ENCODE data around the gene NOC4L.
"Not testable (repeated sequence)": the region's sequence is repeated elsewhere in the genome, so short reads cannot be mapped to it uniquely, and the experiment has no call there.

The NOC4L gene

GRCh38 chr12:132144810-132145168 lies 532 bp downstream of the NOC4L start:
- no peak for DNase-seq

DNA sequence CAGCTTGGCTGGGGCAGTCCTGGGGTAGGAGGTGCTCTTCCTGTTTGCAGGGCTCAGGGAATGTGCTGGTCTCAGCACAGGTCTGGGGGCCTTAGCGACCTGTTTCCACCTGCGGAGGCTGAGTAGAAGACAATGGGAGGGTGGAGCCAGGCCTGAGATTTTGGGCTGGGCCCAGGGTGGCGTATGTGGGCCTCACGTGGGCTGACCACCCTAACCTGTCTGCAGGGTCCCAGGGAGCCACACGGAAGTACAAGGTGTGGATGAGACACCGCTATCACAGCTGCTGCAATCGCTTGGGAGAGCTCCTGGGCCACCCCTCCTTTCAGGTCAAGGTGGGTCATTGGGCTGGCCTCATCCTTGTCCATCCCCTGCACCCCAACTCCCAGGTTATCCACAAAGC lies 1.1 kb downstream of the NOC4L start:
- no peak for DNase-seq

DNA sequence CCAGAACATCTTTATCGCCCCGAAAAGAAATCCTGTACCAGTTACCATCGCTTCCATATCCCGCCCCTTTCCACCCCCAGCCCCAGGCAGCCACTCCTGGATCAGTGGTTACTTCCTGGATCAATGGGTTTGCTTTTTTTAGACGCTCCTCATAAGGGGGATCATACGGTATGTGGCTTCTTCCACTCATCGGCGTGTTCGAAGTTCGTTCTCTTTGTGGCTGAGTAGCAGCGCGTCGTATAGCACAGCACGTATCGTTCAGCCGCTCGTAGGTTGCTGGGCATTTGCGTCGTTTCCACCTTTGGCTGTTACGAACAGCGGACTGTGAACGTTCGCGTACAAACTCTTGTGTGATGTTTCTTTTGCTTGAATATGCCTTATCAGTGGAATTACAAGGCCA lies 1.8 kb downstream of the NOC4L start:
- DNase-seq, result no peak

- DNase-seq, result no peak
Observed at GRCh38 chr12:132146772-132147422, 2.6 kb downstream of the NOC4L start.

DNA sequence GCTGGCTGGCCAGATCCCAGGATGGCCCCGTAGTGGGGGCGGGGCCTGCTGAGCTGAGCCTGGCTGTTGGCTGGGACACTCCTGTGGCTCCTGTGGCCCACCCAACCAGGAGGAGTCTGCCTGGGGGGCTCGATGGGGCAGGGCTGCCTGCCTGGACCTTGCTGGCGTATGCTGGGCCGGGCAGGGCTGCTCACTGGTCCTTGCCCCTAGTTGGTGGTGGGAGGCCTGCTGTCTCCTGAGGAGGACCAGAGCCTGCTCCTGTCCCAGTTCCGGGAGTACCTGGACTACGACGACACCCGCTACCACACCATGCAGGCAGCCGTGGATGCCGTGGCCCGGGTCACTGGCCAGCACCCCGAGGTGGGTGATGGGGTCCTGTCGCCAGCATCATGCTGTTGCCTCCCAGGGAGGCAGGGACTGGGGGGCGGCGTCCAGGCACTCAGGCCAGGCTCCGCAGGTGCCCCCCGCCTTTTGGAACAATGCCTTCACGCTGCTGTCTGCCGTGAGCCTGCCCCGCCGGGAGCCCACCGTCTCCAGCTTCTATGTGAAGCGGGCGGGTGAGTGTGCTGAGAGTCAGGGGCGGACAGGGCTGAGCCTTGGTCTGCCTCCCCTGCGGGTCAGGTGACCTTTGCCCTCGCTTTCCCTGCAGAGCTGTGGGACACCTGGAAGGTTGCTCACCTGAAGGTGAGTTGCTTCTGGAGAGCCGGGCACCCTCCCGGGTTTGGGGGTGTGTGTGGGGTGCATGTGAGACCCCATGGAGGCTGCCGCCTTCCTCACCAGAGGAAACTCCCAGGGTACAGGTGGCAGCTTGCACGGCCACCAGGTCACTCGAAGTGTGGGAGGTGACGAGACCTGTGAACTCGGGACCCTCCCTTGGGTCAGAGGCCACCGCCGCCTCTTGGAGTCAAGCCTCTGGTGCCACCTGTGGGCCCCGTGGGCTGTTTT lies 3.4 kb downstream of the NOC4L start:
- no peak for DNase-seq

DNA sequence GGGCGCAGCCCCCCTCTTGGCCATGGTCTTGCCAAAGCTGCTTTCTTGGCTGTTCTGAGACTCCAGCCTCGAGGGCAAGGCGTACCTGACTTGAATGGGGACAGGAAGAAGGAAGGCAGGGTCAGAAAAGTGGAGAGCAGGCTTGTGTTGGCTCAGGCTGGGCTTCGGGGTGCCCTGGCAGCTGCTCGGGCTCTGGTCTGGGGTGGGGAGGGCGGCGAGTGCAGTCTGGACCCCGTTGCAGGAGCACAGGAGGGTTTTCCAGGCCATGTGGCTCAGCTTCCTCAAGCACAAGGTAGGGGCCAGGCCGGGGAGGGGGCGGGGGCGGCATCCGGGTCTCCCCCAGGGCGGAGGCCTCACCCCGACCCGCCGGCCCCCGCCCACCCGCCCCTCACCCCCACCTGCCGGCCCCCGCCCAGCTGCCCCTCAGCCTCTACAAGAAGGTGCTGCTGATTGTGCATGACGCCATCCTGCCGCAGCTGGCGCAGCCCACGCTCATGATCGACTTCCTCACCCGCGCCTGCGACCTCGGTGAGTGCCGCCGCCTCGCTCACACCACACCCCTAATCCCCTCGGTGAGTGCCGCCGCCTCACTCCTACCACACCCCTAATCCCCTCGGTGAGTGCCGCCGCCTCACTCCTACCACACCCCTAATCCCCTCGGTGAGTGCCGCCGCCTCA lies 4.2 kb downstream of the NOC4L start:
- no peak for DNase-seq

GRCh38 chr12:132149526-132149925 lies 5.3 kb downstream of the NOC4L start:
- DNase-seq, result not testable (repeated sequence)

GRCh38 chr12:132150780-132151144 lies 6.5 kb downstream of the NOC4L start:
- DNase-seq, result no peak

DNA sequence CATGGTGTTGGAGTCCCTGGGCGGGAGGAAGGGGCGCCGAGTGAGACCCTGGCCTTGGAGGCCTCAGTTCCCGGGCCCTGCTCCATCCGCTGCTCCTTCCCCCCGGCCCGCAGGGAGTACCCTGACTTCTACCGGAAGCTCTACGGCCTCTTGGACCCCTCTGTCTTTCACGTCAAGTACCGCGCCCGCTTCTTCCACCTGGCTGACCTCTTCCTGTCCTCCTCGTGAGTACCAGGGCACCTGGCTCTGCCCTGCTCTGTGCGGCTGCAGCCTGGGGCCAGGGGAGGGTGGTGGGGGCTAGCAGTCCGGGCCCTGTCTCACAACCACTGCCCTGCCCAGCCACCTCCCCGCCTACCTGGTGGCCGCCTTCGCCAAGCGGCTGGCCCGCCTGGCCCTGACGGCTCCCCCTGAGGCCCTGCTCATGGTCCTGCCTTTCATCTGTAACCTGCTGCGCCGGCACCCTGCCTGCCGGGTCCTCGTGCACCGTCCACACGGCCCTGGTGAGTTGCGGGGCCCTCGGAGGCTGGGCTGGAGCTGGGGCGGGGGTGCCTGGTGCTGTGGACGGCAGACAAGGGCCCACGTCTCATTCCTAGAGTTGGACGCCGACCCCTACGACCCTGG lies 7.0 kb downstream of the NOC4L start:
- DNase-seq, result no peak

- DNase-seq, result no peak
Observed at GRCh38 chr12:132151766-132152410, 7.6 kb downstream of the NOC4L start.

- no peak for DNase-seq
Observed at GRCh38 chr12:132152411-132152821, 8.2 kb downstream of the NOC4L start.

DNA sequence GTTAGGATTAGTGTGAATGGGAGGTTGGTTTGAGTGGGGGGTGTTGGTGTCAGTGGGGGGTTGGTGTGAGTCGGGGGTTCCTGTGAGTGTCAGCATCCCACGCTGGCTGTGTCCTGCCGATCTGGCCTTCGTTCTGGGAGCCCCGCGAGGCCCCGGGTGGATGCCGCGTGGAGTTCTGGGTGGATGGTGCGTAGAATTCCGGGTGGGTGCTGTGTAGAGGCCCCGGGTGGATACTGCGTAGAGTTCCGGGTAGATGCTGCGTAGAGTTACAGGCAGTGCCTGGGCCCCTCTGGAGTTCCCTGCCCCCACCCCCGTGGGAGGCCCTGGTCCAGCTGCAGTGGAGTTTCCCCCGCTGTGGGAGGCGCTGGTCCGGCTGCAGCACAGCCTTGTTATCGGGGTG lies 8.7 kb downstream of the NOC4L start:
- no peak for DNase-seq

DNA sequence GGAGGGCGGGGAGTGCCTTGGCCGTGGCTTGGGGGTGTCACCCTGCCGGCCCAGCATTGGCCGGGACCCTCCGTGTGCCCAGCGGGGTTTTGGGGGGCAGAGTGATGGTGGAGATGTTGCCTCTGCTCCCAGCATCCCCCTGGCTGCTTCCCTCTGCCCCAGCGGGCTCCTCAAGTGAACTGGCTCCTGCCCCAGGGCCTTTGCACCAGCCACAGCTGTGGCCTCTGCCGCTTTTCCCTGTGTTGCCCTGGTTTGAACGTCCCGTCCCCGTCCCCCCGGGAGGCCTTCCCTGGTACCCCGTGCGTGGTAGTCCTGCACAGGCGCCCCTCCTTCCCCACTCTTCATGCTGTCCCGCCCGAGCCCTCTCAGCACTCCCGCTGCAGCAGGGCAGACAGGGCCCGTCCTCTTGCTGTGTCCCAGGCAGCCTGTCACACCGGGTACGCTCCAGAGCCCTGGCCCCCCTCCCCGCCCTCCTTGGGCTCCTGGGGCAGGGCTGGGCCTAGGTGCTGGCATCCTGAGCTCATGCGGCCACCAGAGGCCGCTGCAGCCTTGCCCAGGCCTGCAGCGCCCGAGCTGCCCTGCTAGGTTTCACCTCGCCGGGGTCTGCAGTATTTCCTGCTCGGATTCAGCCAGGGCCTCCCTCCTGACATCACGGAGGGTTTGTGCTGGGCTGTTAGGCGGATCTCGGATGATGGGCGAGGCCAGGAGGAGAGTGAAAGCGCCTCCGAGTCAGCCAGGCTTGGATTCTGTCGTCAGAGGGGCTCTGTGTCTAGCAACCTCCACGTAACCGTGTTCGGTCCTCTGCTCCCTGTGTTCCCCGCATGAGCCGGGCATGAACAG lies 9.5 kb downstream of the NOC4L start:
- DNase-seq, result peak; percentile 75

- no peak for DNase-seq
Observed at GRCh38 chr12:132154341-132154761, 10.1 kb downstream of the NOC4L start.

DNA sequence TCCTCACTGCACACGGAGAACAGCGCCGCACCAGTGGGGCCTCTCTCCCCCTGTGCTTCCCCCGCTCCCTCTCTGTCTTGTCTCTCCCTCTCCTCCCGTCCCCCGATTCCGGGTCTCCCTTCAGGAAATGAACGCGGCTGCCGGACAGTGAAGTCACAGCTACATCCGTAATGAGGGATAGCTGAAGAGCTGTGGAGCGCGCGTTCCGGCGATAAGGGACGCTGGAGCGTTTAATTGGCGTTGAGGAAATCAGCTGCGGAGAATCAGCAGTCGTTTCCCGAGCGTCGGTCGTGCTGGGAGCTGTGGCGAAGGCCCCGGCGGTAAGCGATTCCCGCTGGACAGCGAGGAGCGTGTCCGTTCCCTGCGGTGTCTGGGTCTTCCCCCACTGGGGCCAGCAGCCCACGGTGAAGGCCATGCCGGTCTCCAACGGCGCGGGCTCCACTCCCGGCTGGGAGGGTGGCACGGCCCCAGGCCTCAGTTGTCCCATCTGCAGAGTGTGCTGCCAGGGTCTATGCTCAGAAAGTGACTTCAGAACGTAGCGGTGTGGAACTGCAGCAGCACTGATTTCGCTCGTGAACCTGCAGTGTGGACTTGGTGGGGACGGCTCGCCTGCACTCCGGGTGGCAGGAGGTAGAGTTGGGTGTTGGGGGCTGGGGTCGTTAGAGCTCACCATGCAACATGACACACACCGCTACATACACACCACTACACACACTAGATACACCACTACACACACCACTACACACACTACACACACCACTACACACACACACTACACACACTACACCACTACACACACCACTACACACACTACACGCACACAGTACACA lies 10.9 kb downstream of the NOC4L start:
- no peak for DNase-seq

DNA sequence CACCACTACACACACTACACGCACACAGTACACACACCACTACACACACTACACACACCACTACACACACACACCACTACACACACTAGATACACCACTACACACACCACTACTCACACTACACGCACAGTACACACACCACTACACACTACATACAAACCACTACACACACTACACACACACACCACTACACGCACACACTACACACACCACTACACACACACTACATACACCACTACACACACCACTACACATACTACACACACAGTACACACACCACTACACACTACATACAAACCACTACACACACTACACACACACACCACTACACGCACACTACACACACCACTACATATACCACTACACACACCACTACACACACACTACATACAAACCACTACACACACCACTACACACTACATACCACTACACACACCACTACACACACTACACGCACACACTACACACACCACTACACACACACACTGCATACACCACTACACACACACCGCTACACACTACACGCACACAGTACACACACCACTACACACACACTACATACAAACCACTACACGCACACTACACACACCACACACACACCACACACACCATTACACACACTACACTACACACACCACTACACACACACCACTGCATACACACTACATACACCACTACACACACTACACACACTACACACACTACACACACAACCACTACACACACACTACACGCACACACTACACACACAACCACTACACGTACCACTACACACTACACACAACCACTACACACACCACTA lies 11.7 kb downstream of the NOC4L start:
- no peak for DNase-seq

- DNase-seq, result no peak
Observed at GRCh38 chr12:132156573-132157325, 12.5 kb downstream of the NOC4L start.

DNA sequence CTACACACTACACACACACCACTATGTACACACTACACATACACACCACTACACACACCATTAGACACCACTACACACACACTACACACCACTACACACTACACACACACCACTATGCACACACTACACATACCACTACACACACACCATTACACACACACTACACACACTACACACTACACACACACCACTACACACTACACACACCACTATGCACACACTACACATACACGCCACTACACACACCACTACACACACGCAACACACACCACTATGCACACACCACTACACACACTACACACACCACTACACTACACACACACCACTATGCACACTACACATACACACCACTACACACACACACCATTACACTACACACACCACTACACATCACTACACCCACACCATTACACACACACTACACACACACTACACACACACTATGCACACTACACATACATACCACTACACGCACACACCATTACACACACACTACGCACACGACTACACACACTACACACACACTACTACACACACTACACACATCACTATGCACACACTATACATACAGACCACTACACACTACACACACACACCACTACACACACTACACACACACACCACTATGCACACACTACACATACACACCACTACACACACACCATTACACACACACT lies 13.6 kb downstream of the NOC4L start:
- DNase-seq, result no peak
